ENCODE results near the gene IFI44.

DNA sequence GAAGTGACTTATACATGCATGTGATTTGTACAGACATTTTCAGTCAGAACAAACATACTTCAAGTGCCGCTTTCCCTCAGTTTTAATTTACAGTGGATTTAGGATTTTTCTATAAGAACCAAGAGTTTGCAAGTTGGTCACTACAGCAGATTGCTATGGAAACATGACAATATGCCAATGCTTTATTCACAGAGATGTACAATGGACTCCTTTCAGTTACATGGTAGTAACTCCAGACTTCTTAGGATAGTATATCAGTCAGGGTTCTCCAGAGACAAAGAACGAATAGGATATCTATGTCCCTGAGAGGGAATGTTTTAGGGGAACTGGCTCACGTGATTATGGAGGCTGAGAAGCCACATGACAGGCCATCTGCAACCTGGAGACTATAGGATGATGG is 27.4 kb downstream of the IFI44 start:
- TF ChIP-seq, protein P1, sequence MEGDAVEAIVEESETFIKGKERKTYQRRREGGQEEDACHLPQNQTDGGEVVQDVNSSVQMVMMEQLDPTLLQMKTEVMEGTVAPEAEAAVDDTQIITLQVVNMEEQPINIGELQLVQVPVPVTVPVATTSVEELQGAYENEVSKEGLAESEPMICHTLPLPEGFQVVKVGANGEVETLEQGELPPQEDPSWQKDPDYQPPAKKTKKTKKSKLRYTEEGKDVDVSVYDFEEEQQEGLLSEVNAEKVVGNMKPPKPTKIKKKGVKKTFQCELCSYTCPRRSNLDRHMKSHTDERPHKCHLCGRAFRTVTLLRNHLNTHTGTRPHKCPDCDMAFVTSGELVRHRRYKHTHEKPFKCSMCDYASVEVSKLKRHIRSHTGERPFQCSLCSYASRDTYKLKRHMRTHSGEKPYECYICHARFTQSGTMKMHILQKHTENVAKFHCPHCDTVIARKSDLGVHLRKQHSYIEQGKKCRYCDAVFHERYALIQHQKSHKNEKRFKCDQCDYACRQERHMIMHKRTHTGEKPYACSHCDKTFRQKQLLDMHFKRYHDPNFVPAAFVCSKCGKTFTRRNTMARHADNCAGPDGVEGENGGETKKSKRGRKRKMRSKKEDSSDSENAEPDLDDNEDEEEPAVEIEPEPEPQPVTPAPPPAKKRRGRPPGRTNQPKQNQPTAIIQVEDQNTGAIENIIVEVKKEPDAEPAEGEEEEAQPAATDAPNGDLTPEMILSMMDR (IDR thresholded peaks at IDR 0.05; ENCODE audit: low read depth, low read length, missing input control), result no peak
- TF ChIP-seq ATF3 (IDR thresholded peaks at IDR 0.05) (no peak), SP1 (IDR thresholded peaks at IDR 0.05) (no peak), TAF1 (conservative IDR thresholded peaks at IDR 0.05) (no peak), GABPA (IDR thresholded peaks at IDR 0.05 in 1 of 2, conservative IDR thresholded peaks at IDR 0.05 in 1 of 2) (no peak), REST (IDR thresholded peaks at IDR 0.05) (no peak), RXRA (IDR thresholded peaks at IDR 0.05) (no peak)
- TF ChIP-seq, protein P2, sequence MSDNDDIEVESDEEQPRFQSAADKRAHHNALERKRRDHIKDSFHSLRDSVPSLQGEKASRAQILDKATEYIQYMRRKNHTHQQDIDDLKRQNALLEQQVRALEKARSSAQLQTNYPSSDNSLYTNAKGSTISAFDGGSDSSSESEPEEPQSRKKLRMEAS (IDR thresholded peaks at IDR 0.05), result no peak
